ENCODE data around the gene RASA3. TPM values are rescaled to one million over a fixed set of nuclear protein-coding genes. Genes with fewer than 3 reads are reported as not detected.

Gene RASA3
- total RNA-seq, 1 donor from 2014 or later, result 41.1 TPM

GRCh38 chr13:113929628-113930615 lies 202.5 kb downstream of the RASA3 start:
- peaks cover 6% of the 10 kb centered on the region for H3K4me1 Mint-ChIP-seq (ENCODE audit: low read depth, unreplicated experiment)

GRCh38 chr13:113928685-113929627 lies 203.5 kb downstream of the RASA3 start:
- Histone ChIP-seq H3K27ac (ENCODE audit: low read depth, low read length) (peak overlapping the region; percentile 5), H3K27me3 (ENCODE audit: insufficient read depth, low read length) (no peaks in the 10 kb centered on the region), H3K79me2 (ENCODE audit: insufficient read depth, low read length) (no peaks in the 10 kb centered on the region), H3K4me1 (ENCODE audit: insufficient read depth, low read length) (peaks cover 7% of the 10 kb centered on the region), H3K36me3 (ENCODE audit: insufficient read depth, low read length) (no peaks in the 10 kb centered on the region), H3K9ac (ENCODE audit: low read length) (no peak overlapping the region), H3K4me2 (ENCODE audit: low read length) (no peak overlapping the region), H3K9me3 (ENCODE audit: insufficient read depth, low read depth, low read length) (no peaks in the 10 kb centered on the region), H4K20me1 (ENCODE audit: insufficient read depth, low read length) (no peaks in the 10 kb centered on the region), H3K4me3 (ENCODE audit: insufficient read depth, low read depth, low read length) (no peak overlapping the region), H2AFZ (ENCODE audit: low read depth, low read length) (no peak overlapping the region)
- H3K27me3 Mint-ChIP-seq (ENCODE audit: low read depth, unreplicated experiment), result peaks cover 6% of the 10 kb centered on the region
- H3K36me3 Mint-ChIP-seq (ENCODE audit: low read depth, unreplicated experiment), result peaks cover 10% of the 10 kb centered on the region
- DNase-seq (ENCODE audit: low read depth) (peak; percentile 51), FAIRE-seq (peak; percentile 37)
- H3K4me1 Mint-ChIP-seq (ENCODE audit: low read depth, unreplicated experiment), result peaks cover 6% of the 10 kb centered on the region
- no peak overlapping the region for H3K27ac Mint-ChIP-seq (ENCODE audit: unreplicated experiment)
- H3K4me3 Mint-ChIP-seq (ENCODE audit: unreplicated experiment), result no peak overlapping the region
- TF ChIP-seq EZH2 (IDR thresholded peaks at IDR 0.05; ENCODE audit: insufficient read depth, low read length), result no peak
- no peak for TF ChIP-seq CTCF (IDR thresholded peaks at IDR 0.05; ENCODE audit: insufficient read depth, low read depth, low read length)
- peaks cover 19% of the 10 kb centered on the region for H3K9me3 Mint-ChIP-seq (ENCODE audit: unreplicated experiment)

More at GRCh38 chr13:113929628-113930615, 202.5 kb downstream of the RASA3 start:
- H2AFZ ChIP-seq (ENCODE audit: low read depth, low read length), result no peak overlapping the region
- H3K9ac ChIP-seq (ENCODE audit: low read length), result no peak overlapping the region
- H3K4me3 ChIP-seq (ENCODE audit: insufficient read depth, low read depth, low read length), result no peak overlapping the region
- Mint-ChIP-seq H3K36me3 (ENCODE audit: low read depth, unreplicated experiment) (peaks cover 10% of the 10 kb centered on the region), H3K27ac (ENCODE audit: unreplicated experiment) (no peak overlapping the region), H3K4me3 (ENCODE audit: unreplicated experiment) (no peak overlapping the region), H3K9me3 (ENCODE audit: unreplicated experiment) (peaks cover 17% of the 10 kb centered on the region), H3K27me3 (ENCODE audit: low read depth, unreplicated experiment) (peaks cover 6% of the 10 kb centered on the region)
- DNase-seq (ENCODE audit: low read depth), result no peak
- no peaks in the 10 kb centered on the region for H3K79me2 ChIP-seq (ENCODE audit: insufficient read depth, low read length)
- TF ChIP-seq CTCF (IDR thresholded peaks at IDR 0.05; ENCODE audit: insufficient read depth, low read depth, low read length) (no peak), EZH2 (IDR thresholded peaks at IDR 0.05; ENCODE audit: insufficient read depth, low read length) (no peak)
- H3K27me3 ChIP-seq (ENCODE audit: insufficient read depth, low read length), result no peaks in the 10 kb centered on the region
- no peaks in the 10 kb centered on the region for H4K20me1 ChIP-seq (ENCODE audit: insufficient read depth, low read length)
- no peak overlapping the region for H3K27ac ChIP-seq (ENCODE audit: low read depth, low read length)
- peaks cover 7% of the 10 kb centered on the region for H3K4me1 ChIP-seq (ENCODE audit: insufficient read depth, low read length)
- no peaks in the 10 kb centered on the region for H3K9me3 ChIP-seq (ENCODE audit: insufficient read depth, low read depth, low read length)
- no peak overlapping the region for H3K4me2 ChIP-seq (ENCODE audit: low read length)
- FAIRE-seq, result no peak
- no peaks in the 10 kb centered on the region for H3K36me3 ChIP-seq (ENCODE audit: insufficient read depth, low read length)

Other genes starting within 250 kb of the RASA3 start
- 3.0 and 5.0 TPM in 2 replicates for gene C13orf46, start 158.5 kb downstream of the RASA3 start, total RNA-seq
- gene CFAP97D2, start 46.6 kb upstream of the RASA3 start, total RNA-seq, result not detected in 2 replicates
- 77.0 and 81.0 TPM in 2 replicates for gene CDC16, start 102.3 kb upstream of the RASA3 start, total RNA-seq
- 37.5 and 44.8 TPM in 2 replicates for gene UPF3A, start 149.0 kb upstream of the RASA3 start, total RNA-seq
- gene CHAMP1, start 181.9 kb upstream of the RASA3 start, total RNA-seq, result 23.9 and 26.8 TPM in 2 replicates

All from astrocyte (in vitro differentiated cells and primary cell).